K562 (cell line): ENCODE data around the gene SLC36A1. TPM values are rescaled to one million over a fixed set of nuclear protein-coding genes. Genes with fewer than 3 reads are reported as not detected.
"Not testable (repeated sequence)": the region's sequence is repeated elsewhere in the genome, so short reads cannot be mapped to it uniquely, and the experiment has no call there.

Source experiments
- ATAC-seq: fragments of 200-7000 bp; cut with Tn5 transposase; 3 replicates; pipeline ENCODE4 v1.9.1; 2020; ENCODE audit warnings: moderate library complexity
- BruUV-seq: library from RNA; stranded (reverse); fragments of 400-500 nt; replicated peaks from 2 replicates; lab custom pipeline; 2021; lab: Mats Ljungman, UMichigan
- CTCF ChIA-PET: fragments of 300-600 bp; formaldehyde crosslinking; extraction: SDS; loops from one replicate; lab custom pipeline; 2021; ENCODE audit warnings: low intra/inter-chr PET ratio; lab: Yijun Ruan, JAX
- POLR2A ChIA-PET: fragments of 300-600, 350-650 bp; sonication (Branson Sonifier 250); formaldehyde crosslinking; extraction: SDS; loops from one replicate; lab custom pipeline; 2021; ENCODE audit warnings: antibody characterized with exemption, inconsistent platforms; lab: Yijun Ruan, JAX
- DNase-seq, 4 experiments: peaks; one replicate each; pipeline versions ENCODE4 v3.0.0 to v3.0.0-alpha.2; 2011 to 2018; ENCODE audit warnings: low spot score in 3 of 4, mixed read lengths in 3 of 4; ENCODE audit errors: extremely low read depth in 1 of 4
- FAIRE-seq: peaks from 2 replicates; lab custom pipeline; 2011; peaks lifted over from hg19 to GRCh38; lab: Jason Lieb, UNC
- H2AFZ ChIP-seq: 2 replicates; pipeline ENCODE4 v1.6.0; 2011; ENCODE audit warnings: low read depth, low read length, control low read depth, inconsistent platforms
- H3K27ac ChIP-seq: fragments of 200-600 bp; 3 replicates; pipeline ENCODE4 v1.8.0; 2011; ENCODE audit warnings: low read depth, mild to moderate bottlenecking, control low read depth, inconsistent platforms, low read length, moderate library complexity, mixed read lengths; ENCODE audit errors: extremely low read depth
- H3K27me3 ChIP-seq, 2 experiments: fragments of 300-600 bp in 1 of 2; 2 replicates in 1 of 2; 3 replicates in 1 of 2; pipeline versions ENCODE4 v1.6.0 to v1.8.0; 2011; ENCODE audit warnings: inconsistent platforms in 2 of 2, low read length in 2 of 2, mild to moderate bottlenecking in 1 of 2, mixed read lengths in 1 of 2, moderate library complexity in 1 of 2; ENCODE audit not compliant: control insufficient read depth in 2 of 2, insufficient read depth in 2 of 2
- H3K36me3 ChIP-seq: fragments of 300-600 bp; 3 replicates; pipeline ENCODE4 v1.8.0; 2011; ENCODE audit warnings: mild to moderate bottlenecking, low read length, inconsistent platforms; ENCODE audit not compliant: control insufficient read depth, insufficient read depth
- H3K4me1 ChIP-seq, 2 experiments: fragments of 200-600 bp in 1 of 2; replicated peaks in 1 of 2; 2 replicates in 1 of 2; 3 replicates in 1 of 2; pipeline versions ENCODE4 v1.5.1 to v1.8.0; 2011; ENCODE audit warnings: inconsistent platforms in 2 of 2, low read length in 2 of 2, mild to moderate bottlenecking in 1 of 2, mixed read lengths in 1 of 2, moderate library complexity in 1 of 2; ENCODE audit not compliant: control insufficient read depth in 2 of 2, insufficient read depth in 2 of 2
- H3K4me2 ChIP-seq: 2 replicates; pipeline ENCODE4 v1.6.1; 2011; ENCODE audit warnings: low read length, control low read depth, inconsistent platforms, mixed read lengths; ENCODE audit not compliant: insufficient read depth
- H3K4me3 ChIP-seq: fragments of 200-600 bp; sonication (generic), shearing (Covaris generic); 2 replicates; pipeline ENCODE4 v1.5.1; 2016; ENCODE audit warnings: control low read depth, inconsistent platforms
- H3K79me2 ChIP-seq: fragments of 200-600 bp; 3 replicates; pipeline ENCODE4 v1.8.0; 2011; ENCODE audit warnings: low read length, inconsistent platforms; ENCODE audit not compliant: control insufficient read depth, insufficient read depth
- H3K9ac ChIP-seq, 2 experiments: 2 replicates each; pipeline versions ENCODE4 v1.6.0 to v1.6.1; 2011; ENCODE audit warnings: low read depth in 2 of 2, low read length in 2 of 2, control low read depth in 1 of 2, inconsistent platforms in 1 of 2, mild to moderate bottlenecking in 1 of 2, mixed read lengths in 1 of 2; ENCODE audit not compliant: insufficient read depth in 1 of 2
- H3K9me1 ChIP-seq: one replicate; pipeline ENCODE4 v1.6.0; 2011; ENCODE audit warnings: inconsistent platforms, mild to moderate bottlenecking, low read length, moderate library complexity; ENCODE audit not compliant: control insufficient read depth, insufficient read depth
- H3K9me3 ChIP-seq: replicated peaks from 2 replicates; pipeline ENCODE4 v1.5.1; 2011; ENCODE audit warnings: low read depth, low read length, inconsistent platforms; ENCODE audit not compliant: control insufficient read depth, insufficient read depth
- H4K20me1 ChIP-seq: replicated peaks from 2 replicates; pipeline ENCODE4 v1.6.1; 2011; ENCODE audit warnings: low read length, inconsistent platforms, mixed read lengths; ENCODE audit not compliant: control insufficient read depth, insufficient read depth
- CUX1 ChIP-seq: fragments of 200-800 bp; sonication (Bioruptor generic); IDR thresholded peaks from 2 replicates; pipeline ENCODE4 v1.6.1; 2016; ENCODE audit warnings: missing genetic modification characterization, missing compliant biosample characterization
- FIP1L1 ChIP-seq: fragments of 200-400 bp; formaldehyde crosslinking; IDR thresholded peaks from 2 replicates; pipeline ENCODE4 v1.6.1; 2018; ENCODE audit warnings: mild to moderate bottlenecking, low read depth, low read length; ENCODE audit not compliant: poor library complexity, severe bottlenecking
- RREB1 ChIP-seq: fragments of 250-450 bp; sonication (Bioruptor Pico); IDR thresholded peaks from 2 replicates; pipeline ENCODE4 v1.4.0; 2020
- WGBS: fragments of 100-300 bp; shearing (Covaris generic); methylation state at CpG from one replicate; pipeline ENCODE4 v1.1.6; 2016; ENCODE audit warnings: low coverage, mixed read lengths; ENCODE audit not compliant: insufficient coverage; ENCODE audit errors: missing lambda C conversion rate; 5-methylcytosine and 5-hydroxymethylcytosine counted together
- in situ Hi-C: fragments of 300-500 bp; cut with MboI; formaldehyde crosslinking; loops from 4 replicates; pipeline ENCODE4 v1.15.0; 2018; ENCODE audit warnings: inconsistent platforms, mixed read lengths
- intact Hi-C: fragments of 100-400 bp; cut with micrococcal nuclease; formaldehyde crosslinking; loops from 2 replicates; pipeline ENCODE4 v1.14.2; 2022
- polyA plus RNA-seq, 8 experiments: library from polyadenylated mRNA; depleted of rRNA in 4 of 8; stranded (reverse) in 5 of 8; unstranded in 3 of 8; fragments of >200 nt; fragmentation: Nextera tagmentation in 2 of 8; fragmentation: Illumina TruSeq in 1 of 8; extraction: Ambion mirVana in 2 of 8; extraction: Trizol in 1 of 8; gene quantifications; 2 replicates each; pipeline versions ENCODE4 v1.2.1 to v1.2.3, GENCODE V29; 2011 to 2014; ENCODE audit warnings: inconsistent platforms in 1 of 8, missing spikeins in 1 of 8
- total RNA-seq, 7 experiments: library from RNA; depleted of rRNA in 6 of 7; stranded (reverse); fragments of >200 nt in 6 of 7; fragmentation: Illumina TruSeq in 2 of 7; extraction: Trizol in 2 of 7; gene quantifications; 2 replicates each; pipeline versions ENCODE4 v1.2.1 to v1.2.3, GENCODE V29; 2011 to 2021; ENCODE audit warnings: low replicate concordance in 1 of 7

Gene SLC36A1
- total and polyA plus RNA-seq, 9 of the 15 experiments (the other 6 are each of a cell fraction or from before 2014, with no cell fraction given) = 1.6 to 8.4 (median 4.6) TPM

- no peak for TF ChIP-seq RREB1
- TF ChIP-seq CUX1 (CRISPR knock-in tag) = no peak
- no peak for TF ChIP-seq FIP1L1
Observed at GRCh38 chr5:151504006-151504405, 56.6 kb downstream of the SLC36A1 start (continued).

GRCh38 chr5:151508308-151508707, 60.9 kb downstream of the SLC36A1 start:
- H2AFZ ChIP-seq, H3K27ac ChIP-seq, FAIRE-seq, intact Hi-C loops, in situ Hi-C loops, BruUV-seq, H3K9ac ChIP-seq, ATAC-seq, H3K36me3 ChIP-seq, H3K4me2 ChIP-seq, H3K9me1 ChIP-seq, DNase-seq, H3K4me3 ChIP-seq, H3K9me3 ChIP-seq, H3K79me2 ChIP-seq, H4K20me1 ChIP-seq, H3K4me1 ChIP-seq: not testable (repeated sequence)
- peaks cover 0 to 25% of the 10 kb centered on the region in 2 experiments; a peak in 4 of 5 replicates for H3K27me3 ChIP-seq
- ChIA-PET POLR2A (interaction anchor here (0.5 to 1.6 kb wide), 2 partner anchors 10 to 1017 kb away, joined by 3 to 6 read pairs; no protein-coding TSS in a partner anchor), CTCF (interaction anchor here (0.6 kb wide), 1 partner anchor 46 kb away, joined by 3 read pairs; no protein-coding TSS in a partner anchor)
- 14% methylated on average over 9 of the region's 10 CpGs for WGBS
